Measurements from ENCODE around the gene FRMD4A. TPM values are rescaled to one million over a fixed set of nuclear protein-coding genes. Genes with fewer than 3 reads are reported as not detected.
A peak's percentile ranks its signal among the peaks of the same experiment; 100 is the strongest.

FRMD4A gene
- total RNA-seq, 4 donors from 2014 or later: 13.7 to 27.2 (median 19.6) TPM

- Histone ChIP-seq H3K27ac (peak overlapping the region in 1 of 4 donors; percentile 50), H3K4me1 (peaks cover 0 to 13% (median 8%) of the 10 kb centered on the region in 3 donors), H3K4me3 (no peak overlapping the region), H3K9me3 (no peaks in the 10 kb centered on the region), H3K36me3 (no peaks in the 10 kb centered on the region), H3K27me3 (no peaks in the 10 kb centered on the region)
- no peak for TF ChIP-seq EP300 (IDR thresholded peaks at IDR 0.05)
- no peak for TF ChIP-seq POLR2A (IDR thresholded peaks at IDR 0.05)
- no peak for TF ChIP-seq CTCF (IDR thresholded peaks at IDR 0.05)
- no peak for TF ChIP-seq POLR2AphosphoS5 (IDR thresholded peaks at IDR 0.05)
- ATAC-seq: no peak
- 80 to 87% methylated on average over 6 to 10 of the region's 10 CpGs for WGBS, 2 donors (ENCODE audit: low coverage in 1 of 2)
These were observed 305.2 kb downstream of the FRMD4A start for GRCh38 chr10:14025283-14026189.

- no peaks in the 10 kb centered on the region for H3K9me3 ChIP-seq
- 66 to 76% methylated on average over 6 to 12 of the region's 15 CpGs for WGBS, 2 donors (ENCODE audit: low coverage in 1 of 2)
- peak overlapping the region in 3 of 4 donors; percentile 23 to 55 (median 50) for H3K27ac ChIP-seq
- no peaks in the 10 kb centered on the region for H3K27me3 ChIP-seq
- H3K36me3 ChIP-seq: no peaks in the 10 kb centered on the region
- H3K4me1 ChIP-seq: peaks cover 0 to 13% (median 8%) of the 10 kb centered on the region in 3 donors
- ATAC-seq: peak; percentile 25
- H3K4me3 ChIP-seq: peak overlapping the region in 1 of 2 donors; percentile 39
- TF ChIP-seq EP300 (IDR thresholded peaks at IDR 0.05): no peak
- peak; percentile 11 for TF ChIP-seq POLR2AphosphoS5 (IDR thresholded peaks at IDR 0.05)
- no peak for TF ChIP-seq CTCF (IDR thresholded peaks at IDR 0.05)
- no peak for TF ChIP-seq POLR2A (IDR thresholded peaks at IDR 0.05)
These were observed 306.2 kb downstream of the FRMD4A start for GRCh38 chr10:14024329-14025202.

DNA sequence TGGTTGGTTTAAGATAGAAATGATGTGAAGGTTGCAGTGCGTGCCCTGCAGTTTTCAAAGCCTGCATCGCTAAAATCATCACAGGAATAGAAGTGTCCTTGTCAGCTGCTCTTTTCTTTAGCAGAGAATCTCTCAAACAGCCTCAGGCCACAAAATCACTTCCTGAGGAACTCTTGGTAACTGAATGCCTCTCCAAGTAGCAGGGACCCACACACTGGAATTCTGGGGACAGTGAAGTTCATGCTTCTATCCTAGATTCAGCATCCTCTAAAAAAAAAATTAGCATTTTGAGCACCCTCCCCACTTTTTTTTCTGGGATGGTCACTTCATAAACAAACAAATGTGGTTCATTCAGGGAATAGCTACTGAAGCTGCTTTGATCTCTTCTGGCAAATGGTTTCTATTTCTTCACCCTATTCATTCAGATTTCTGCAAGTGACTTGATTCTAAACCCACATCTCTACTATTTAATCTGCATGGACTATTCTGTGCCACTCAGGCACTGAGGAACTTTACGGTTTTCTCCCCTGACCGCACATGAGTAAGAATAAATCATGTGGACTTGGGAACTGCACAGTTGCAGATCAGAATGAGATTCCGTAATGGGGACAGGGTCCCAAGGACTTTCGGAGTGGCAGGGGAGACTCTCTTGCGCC is 306.9 kb downstream of the FRMD4A start:
- Histone ChIP-seq H3K27ac (peak overlapping the region in 3 of 4 donors; percentile 23 to 55 (median 50)), H3K36me3 (no peaks in the 10 kb centered on the region), H3K27me3 (no peaks in the 10 kb centered on the region), H3K4me3 (peak overlapping the region; percentile 5 to 39), H3K4me1 (peaks cover 0 to 13% (median 8%) of the 10 kb centered on the region in 3 donors), H3K9me3 (no peaks in the 10 kb centered on the region)
- 57 to 81% methylated on average over 3 to 6 of the region's 7 CpGs for WGBS, 2 donors (ENCODE audit: low coverage in 1 of 2)
- TF ChIP-seq POLR2AphosphoS5 (IDR thresholded peaks at IDR 0.05) (no peak), EP300 (IDR thresholded peaks at IDR 0.05) (no peak), POLR2A (IDR thresholded peaks at IDR 0.05) (no peak), CTCF (IDR thresholded peaks at IDR 0.05) (no peak)
- ATAC-seq: no peak

GRCh38 chr10:14022954-14023672 is 307.6 kb downstream of the FRMD4A start:
- WGBS, 2 donors (ENCODE audit: low coverage in 1 of 2): 5 to 13% methylated on average over 4 to 17 of the region's 17 CpGs
- H3K27ac ChIP-seq: peak overlapping the region in 3 of 4 donors; percentile 21 to 55 (median 50)
- no peaks in the 10 kb centered on the region for H3K36me3 ChIP-seq
- peak overlapping the region; percentile 5 to 39 for H3K4me3 ChIP-seq
- no peaks in the 10 kb centered on the region for H3K9me3 ChIP-seq
- no peak for TF ChIP-seq POLR2AphosphoS5 (IDR thresholded peaks at IDR 0.05)
- TF ChIP-seq POLR2A (IDR thresholded peaks at IDR 0.05): no peak
- no peak for TF ChIP-seq EP300 (IDR thresholded peaks at IDR 0.05)
- no peak for TF ChIP-seq CTCF (IDR thresholded peaks at IDR 0.05)
- no peak for ATAC-seq
- H3K27me3 ChIP-seq: no peaks in the 10 kb centered on the region
- H3K4me1 ChIP-seq: peaks cover 0 to 13% (median 8%) of the 10 kb centered on the region in 3 donors
